H1 (cell line): Measurements from ENCODE around the gene TEAD2. TPM values are rescaled to one million over a fixed set of nuclear protein-coding genes. Genes with fewer than 3 reads are reported as not detected.

Source experiments
- ATF2 ChIP-seq: IDR thresholded peaks from 2 replicates; pipeline ENCODE4 v1.6.1; 2012; ENCODE audit warnings: low read length, inconsistent platforms
- FOSL1 ChIP-seq: IDR thresholded peaks from 2 replicates; pipeline ENCODE4 v1.6.1; 2011; ENCODE audit warnings: mild to moderate bottlenecking, low read depth, low read length, moderate library complexity; ENCODE audit not compliant: insufficient read depth
- GABPA ChIP-seq: IDR thresholded peaks from 2 replicates; pipeline ENCODE4 v1.6.1; 2011; ENCODE audit warnings: mild to moderate bottlenecking, low read length, moderate library complexity, borderline replicate concordance; ENCODE audit not compliant: insufficient read depth
- HDAC2 ChIP-seq, 2 experiments: fragments of 300-600 bp in 1 of 2; sonication (generic) in 1 of 2; IDR thresholded peaks; 2 replicates each; pipeline ENCODE4 v1.6.1; 2011 to 2012; ENCODE audit warnings: low read depth in 2 of 2, low read length in 2 of 2, mild to moderate bottlenecking in 2 of 2, moderate library complexity in 2 of 2, borderline replicate concordance in 1 of 2, inconsistent platforms in 1 of 2
- KDM4A ChIP-seq: IDR thresholded peaks from one replicate; pipeline ENCODE4 v1.7.1; 2012; ENCODE audit warnings: low read depth, mild to moderate bottlenecking, moderate library complexity, low read length, inconsistent platforms; ENCODE audit not compliant: severe bottlenecking
- MAFK ChIP-seq: IDR thresholded peaks from 2 replicates; pipeline ENCODE4 v1.6.1; 2012; ENCODE audit warnings: low read depth, mild to moderate bottlenecking, improper control_type of control experiment, low read length
- NANOG ChIP-seq: IDR thresholded peaks from 2 replicates; pipeline ENCODE4 v1.6.1; 2011; ENCODE audit warnings: low read length, low read depth, mild to moderate bottlenecking, inconsistent platforms; ENCODE audit not compliant: insufficient read depth, poor library complexity, severe bottlenecking
- SRF ChIP-seq: IDR thresholded peaks from 2 replicates; pipeline ENCODE4 v1.6.1; 2011; ENCODE audit warnings: mild to moderate bottlenecking, low read depth, low read length, moderate library complexity
- YY1 ChIP-seq: IDR thresholded peaks from 2 replicates; pipeline ENCODE4 v1.6.1; 2011; ENCODE audit warnings: low read depth, mild to moderate bottlenecking, low read length
- polyA plus RNA-seq, 7 experiments: library from polyadenylated mRNA; depleted of rRNA in 3 of 7; stranded (reverse) in 5 of 7; unstranded in 2 of 7; fragments of >200 nt in 5 of 7; fragments of 200-250 nt in 2 of 7; gene quantifications; 1 replicate in 5 of 7; 2 replicates in 1 of 7; 4 replicates in 1 of 7; pipeline versions ENCODE4 v1.2.1 to v1.2.3, GENCODE V29; 2011 to 2013; ENCODE audit warnings: missing spikeins in 2 of 7, mixed read lengths in 2 of 7
- total RNA-seq: library from RNA; stranded (reverse); fragmentation: NEBNext Ultra II Directional; extraction: Animal tissue kit (Norgen Biotek cat#: 25700); gene quantifications from 2 replicates; pipeline ENCODE4 v1.2.1, GENCODE V29; 2021

TEAD2 gene
- total and polyA plus RNA-seq, 2 of the 8 experiments (the other 6 are each of a cell fraction or from before 2014, with no cell fraction given) = 87.6 to 146 TPM

DNA sequence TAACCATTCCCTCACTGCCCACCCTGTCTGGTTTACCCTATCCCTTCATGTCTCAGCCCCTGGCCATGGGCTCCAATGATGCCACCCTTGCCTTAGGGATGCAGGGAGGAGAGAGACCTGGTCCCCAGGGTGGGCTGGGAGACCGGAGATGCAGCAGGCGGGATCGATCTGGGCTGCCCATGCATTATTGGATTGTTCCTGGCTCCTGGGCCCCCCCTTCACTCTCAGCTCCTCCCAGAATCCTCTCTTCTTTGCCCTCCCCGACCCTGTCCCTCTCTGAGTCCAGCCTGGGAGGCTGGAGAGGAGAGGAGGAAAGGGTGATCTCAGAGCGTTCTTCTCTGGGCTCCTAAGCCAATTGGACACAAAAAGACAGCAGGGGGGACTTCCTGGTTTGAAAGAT is 31.7 kb upstream of the TEAD2 start (continued):
- TF ChIP-seq ATF2 (no peak), NANOG (no peak), GABPA (no peak), HDAC2 (IDR thresholded peaks at IDR 0.05; ENCODE audit: borderline replicate concordance in 1 of 2, low read depth in 2 of 2, low read length in 2 of 2) (no peak), FOSL1 (no peak), SRF (no peak), MAFK (no peak), YY1 (no peak), KDM4A (no peak)
